Testis (tissue), 2 donors: ENCODE data around the gene TRIM58.

Source experiments
- CTCF ChIP-seq, 3 experiments: fragments of 450-650 bp in 2 of 3; fragments of 200-600 bp in 1 of 3; sonication (generic) in 1 of 3; IDR thresholded peaks; one replicate each; pipeline ENCODE4 v1.5.1; 2016 to 2019; ENCODE audit warnings: antibody characterized with exemption in 3 of 3, mild to moderate bottlenecking in 2 of 3, moderate library complexity in 1 of 3
- POLR2A ChIP-seq: fragments of 450-650 bp; IDR thresholded peaks from one replicate; pipeline ENCODE4 v1.6.1; 2017; ENCODE audit warnings: antibody characterized with exemption, mild to moderate bottlenecking, moderate library complexity

GRCh38 chr1:247822060-247822459 is 34.9 kb upstream of the TRIM58 start:
- TF ChIP-seq POLR2A (no peak), CTCF (IDR thresholded peaks at IDR 0.05) (no peak)
